Measurements from ENCODE around the gene CLDN3. TPM values are rescaled to one million over a fixed set of nuclear protein-coding genes. Genes with fewer than 3 reads are reported as not detected.
A peak's percentile ranks its signal among the peaks of the same experiment; 100 is the strongest.

The CLDN3 gene
- total and polyA plus RNA-seq, 9 of the 15 experiments (the other 6 are each of a cell fraction or from before 2014, with no cell fraction given), result 0.29 TPM; not detected in 8

DNA sequence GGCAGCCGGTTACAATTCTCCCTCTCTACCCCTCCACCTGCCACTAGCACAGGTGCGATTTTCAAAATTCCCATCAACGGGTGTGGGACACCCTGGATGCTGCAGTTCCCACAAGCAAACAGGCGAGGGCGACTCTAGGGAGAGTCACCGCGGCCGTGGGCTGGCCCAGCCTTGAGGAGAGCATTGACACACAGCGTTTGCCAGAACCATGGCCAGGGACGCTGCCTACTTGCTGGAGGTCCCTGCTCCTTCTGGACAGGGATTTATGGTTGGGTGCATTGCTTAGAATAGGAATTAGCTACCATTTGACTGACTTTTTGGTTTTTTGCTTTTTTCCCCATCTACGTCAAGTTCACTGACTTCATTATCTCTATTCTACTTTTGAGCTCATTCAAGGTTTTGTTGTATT is 41.7 kb upstream of the CLDN3 start (continued):
- TF ChIP-seq, protein P1, sequence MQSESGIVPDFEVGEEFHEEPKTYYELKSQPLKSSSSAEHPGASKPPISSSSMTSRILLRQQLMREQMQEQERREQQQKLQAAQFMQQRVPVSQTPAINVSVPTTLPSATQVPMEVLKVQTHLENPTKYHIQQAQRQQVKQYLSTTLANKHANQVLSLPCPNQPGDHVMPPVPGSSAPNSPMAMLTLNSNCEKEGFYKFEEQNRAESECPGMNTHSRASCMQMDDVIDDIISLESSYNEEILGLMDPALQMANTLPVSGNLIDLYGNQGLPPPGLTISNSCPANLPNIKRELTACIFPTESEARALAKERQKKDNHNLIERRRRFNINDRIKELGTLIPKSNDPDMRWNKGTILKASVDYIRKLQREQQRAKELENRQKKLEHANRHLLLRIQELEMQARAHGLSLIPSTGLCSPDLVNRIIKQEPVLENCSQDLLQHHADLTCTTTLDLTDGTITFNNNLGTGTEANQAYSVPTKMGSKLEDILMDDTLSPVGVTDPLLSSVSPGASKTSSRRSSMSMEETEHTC (IDR thresholded peaks at IDR 0.05), result 0 out of 2 replicates have a peak, but pooled peaks have one; percentile 31
- TF ChIP-seq, protein P2, sequence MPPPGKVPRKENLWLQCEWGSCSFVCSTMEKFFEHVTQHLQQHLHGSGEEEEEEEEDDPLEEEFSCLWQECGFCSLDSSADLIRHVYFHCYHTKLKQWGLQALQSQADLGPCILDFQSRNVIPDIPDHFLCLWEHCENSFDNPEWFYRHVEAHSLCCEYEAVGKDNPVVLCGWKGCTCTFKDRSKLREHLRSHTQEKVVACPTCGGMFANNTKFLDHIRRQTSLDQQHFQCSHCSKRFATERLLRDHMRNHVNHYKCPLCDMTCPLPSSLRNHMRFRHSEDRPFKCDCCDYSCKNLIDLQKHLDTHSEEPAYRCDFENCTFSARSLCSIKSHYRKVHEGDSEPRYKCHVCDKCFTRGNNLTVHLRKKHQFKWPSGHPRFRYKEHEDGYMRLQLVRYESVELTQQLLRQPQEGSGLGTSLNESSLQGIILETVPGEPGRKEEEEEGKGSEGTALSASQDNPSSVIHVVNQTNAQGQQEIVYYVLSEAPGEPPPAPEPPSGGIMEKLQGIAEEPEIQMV (tag; conservative IDR thresholded peaks at IDR 0.05; ENCODE audit: low read depth), result no peak
- TF ChIP-seq NRF1 (conservative IDR thresholded peaks at IDR 0.05 in 1 of 2, IDR thresholded peaks at IDR 0.05 in 1 of 2), result no peak
- no peak for TF ChIP-seq HMG20A (CRISPR knock-in tag; conservative IDR thresholded peaks at IDR 0.05)
- TF ChIP-seq, protein P3, sequence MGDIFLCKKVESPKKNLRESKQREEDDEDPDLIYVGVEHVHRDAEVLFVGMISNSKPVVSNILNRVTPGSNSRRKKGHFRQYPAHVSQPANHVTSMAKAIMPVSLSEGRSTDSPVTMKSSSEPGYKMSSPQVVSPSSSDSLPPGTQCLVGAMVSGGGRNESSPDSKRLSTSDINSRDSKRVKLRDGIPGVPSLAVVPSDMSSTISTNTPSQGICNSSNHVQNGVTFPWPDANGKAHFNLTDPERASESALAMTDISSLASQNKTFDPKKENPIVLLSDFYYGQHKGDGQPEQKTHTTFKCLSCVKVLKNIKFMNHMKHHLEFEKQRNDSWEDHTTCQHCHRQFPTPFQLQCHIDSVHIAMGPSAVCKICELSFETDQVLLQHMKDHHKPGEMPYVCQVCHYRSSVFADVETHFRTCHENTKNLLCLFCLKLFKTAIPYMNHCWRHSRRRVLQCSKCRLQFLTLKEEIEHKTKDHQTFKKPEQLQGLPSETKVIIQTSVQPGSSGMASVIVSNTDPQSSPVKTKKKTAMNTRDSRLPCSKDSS (IDR thresholded peaks at IDR 0.05; ENCODE audit: low read depth, partially characterized antibody), result no peak
- TF ChIP-seq ZNF764 (CRISPR knock-in tag; IDR thresholded peaks at IDR 0.05; ENCODE audit: low read depth), result no peak
- no peak for TF ChIP-seq ZBTB17 (CRISPR knock-in tag; IDR thresholded peaks at IDR 0.05)
- TF ChIP-seq NFXL1 (CRISPR knock-in tag; IDR thresholded peaks at IDR 0.05), result no peak
- TF ChIP-seq ARHGAP35 (IDR thresholded peaks at IDR 0.05; ENCODE audit: partially characterized antibody), result no peak
- TF ChIP-seq, protein P4, sequence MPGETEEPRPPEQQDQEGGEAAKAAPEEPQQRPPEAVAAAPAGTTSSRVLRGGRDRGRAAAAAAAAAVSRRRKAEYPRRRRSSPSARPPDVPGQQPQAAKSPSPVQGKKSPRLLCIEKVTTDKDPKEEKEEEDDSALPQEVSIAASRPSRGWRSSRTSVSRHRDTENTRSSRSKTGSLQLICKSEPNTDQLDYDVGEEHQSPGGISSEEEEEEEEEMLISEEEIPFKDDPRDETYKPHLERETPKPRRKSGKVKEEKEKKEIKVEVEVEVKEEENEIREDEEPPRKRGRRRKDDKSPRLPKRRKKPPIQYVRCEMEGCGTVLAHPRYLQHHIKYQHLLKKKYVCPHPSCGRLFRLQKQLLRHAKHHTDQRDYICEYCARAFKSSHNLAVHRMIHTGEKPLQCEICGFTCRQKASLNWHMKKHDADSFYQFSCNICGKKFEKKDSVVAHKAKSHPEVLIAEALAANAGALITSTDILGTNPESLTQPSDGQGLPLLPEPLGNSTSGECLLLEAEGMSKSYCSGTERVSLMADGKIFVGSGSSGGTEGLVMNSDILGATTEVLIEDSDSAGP (CRISPR knock-in tag; IDR thresholded peaks at IDR 0.05), result no peak
- no peak for TF ChIP-seq MTF1 (CRISPR knock-in tag; IDR thresholded peaks at IDR 0.05; ENCODE audit: borderline replicate concordance)
- TF ChIP-seq RBFOX2 (IDR thresholded peaks at IDR 0.05; ENCODE audit: low read depth, low read length), result no peak
- no peak for TF ChIP-seq ZNF146 (CRISPR knock-in tag; IDR thresholded peaks at IDR 0.05; ENCODE audit: unreplicated experiment)
- no peak for TF ChIP-seq ZNF224 (CRISPR knock-in tag; IDR thresholded peaks at IDR 0.05)
- TF ChIP-seq MAZ (CRISPR knock-in tag; conservative IDR thresholded peaks at IDR 0.05 in 1 of 2, IDR thresholded peaks at IDR 0.05 in 1 of 2), result peak in 1 of 2 experiments; percentile 50; a peak in 2 of 4 replicates
- TF ChIP-seq, protein P5, sequence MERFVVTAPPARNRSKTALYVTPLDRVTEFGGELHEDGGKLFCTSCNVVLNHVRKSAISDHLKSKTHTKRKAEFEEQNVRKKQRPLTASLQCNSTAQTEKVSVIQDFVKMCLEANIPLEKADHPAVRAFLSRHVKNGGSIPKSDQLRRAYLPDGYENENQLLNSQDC (CRISPR knock-in tag; IDR thresholded peaks at IDR 0.05), result no peak
- TF ChIP-seq, protein P6, sequence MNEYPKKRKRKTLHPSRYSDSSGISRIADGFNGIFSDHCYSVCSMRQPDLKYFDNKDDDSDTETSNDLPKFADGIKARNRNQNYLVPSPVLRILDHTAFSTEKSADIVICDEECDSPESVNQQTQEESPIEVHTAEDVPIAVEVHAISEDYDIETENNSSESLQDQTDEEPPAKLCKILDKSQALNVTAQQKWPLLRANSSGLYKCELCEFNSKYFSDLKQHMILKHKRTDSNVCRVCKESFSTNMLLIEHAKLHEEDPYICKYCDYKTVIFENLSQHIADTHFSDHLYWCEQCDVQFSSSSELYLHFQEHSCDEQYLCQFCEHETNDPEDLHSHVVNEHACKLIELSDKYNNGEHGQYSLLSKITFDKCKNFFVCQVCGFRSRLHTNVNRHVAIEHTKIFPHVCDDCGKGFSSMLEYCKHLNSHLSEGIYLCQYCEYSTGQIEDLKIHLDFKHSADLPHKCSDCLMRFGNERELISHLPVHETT (CRISPR knock-in tag; conservative IDR thresholded peaks at IDR 0.05 in 1 of 2, IDR thresholded peaks at IDR 0.05 in 1 of 2), result no peak
